HCT116 (cell line): ENCODE measurements around the gene ARL5C.

Experiments
- EZH2 ChIP-seq: fragments of 200-600 bp; sonication (generic); IDR thresholded peaks from 2 replicates; pipeline ENCODE4 v1.6.1; 2017; ENCODE audit warnings: antibody characterized with exemption, mixed run types
- POLR2AphosphoS5 ChIP-seq: IDR thresholded peaks from 2 replicates; pipeline ENCODE4 v1.6.1; 2011; ENCODE audit warnings: mild to moderate bottlenecking, low read depth, low read length, moderate library complexity
- RAD21 ChIP-seq: IDR thresholded peaks from 2 replicates; pipeline ENCODE4 v1.6.1; 2012; ENCODE audit warnings: low read depth, mild to moderate bottlenecking
- SIN3A ChIP-seq: IDR thresholded peaks from 2 replicates; pipeline ENCODE4 v1.6.1; 2012; ENCODE audit warnings: low read depth
- SRF ChIP-seq: IDR thresholded peaks from 2 replicates; pipeline ENCODE4 v1.6.1; 2012; ENCODE audit warnings: low read depth
- TCF7L2 ChIP-seq: IDR thresholded peaks from 2 replicates; pipeline ENCODE4 v1.7.0; 2011; ENCODE audit warnings: borderline replicate concordance, inconsistent platforms; ENCODE audit not compliant: insufficient read depth, insufficient read length; ENCODE audit errors: extremely low read depth
- TF ChIP-seq, protein P1 (sequence below), 3 experiments: fragments of 200-600 bp in 1 of 3; sonication (generic) in 1 of 3; IDR thresholded peaks in 2 of 3; conservative IDR thresholded peaks in 1 of 3; 2 replicates each; pipeline ENCODE4 v1.5.1; 2012 to 2017; ENCODE audit warnings: low read depth in 2 of 3, low read length in 2 of 3, antibody characterized with exemption in 1 of 3, borderline replicate concordance in 1 of 3, control low read depth in 1 of 3, mild to moderate bottlenecking in 1 of 3, mixed read lengths in 1 of 3, mixed run types in 1 of 3, moderate library complexity in 1 of 3; ENCODE audit not compliant: insufficient read depth in 1 of 3
- TF ChIP-seq, protein P2 (sequence below): IDR thresholded peaks from 2 replicates; pipeline ENCODE4 v1.6.1; 2011; ENCODE audit warnings: mild to moderate bottlenecking, low read length, moderate library complexity; ENCODE audit not compliant: insufficient replicate concordance; ENCODE audit errors: extremely low read depth
- TF ChIP-seq, protein P3 (sequence below): IDR thresholded peaks from 2 replicates; pipeline ENCODE4 v1.6.1; 2012

DNA sequence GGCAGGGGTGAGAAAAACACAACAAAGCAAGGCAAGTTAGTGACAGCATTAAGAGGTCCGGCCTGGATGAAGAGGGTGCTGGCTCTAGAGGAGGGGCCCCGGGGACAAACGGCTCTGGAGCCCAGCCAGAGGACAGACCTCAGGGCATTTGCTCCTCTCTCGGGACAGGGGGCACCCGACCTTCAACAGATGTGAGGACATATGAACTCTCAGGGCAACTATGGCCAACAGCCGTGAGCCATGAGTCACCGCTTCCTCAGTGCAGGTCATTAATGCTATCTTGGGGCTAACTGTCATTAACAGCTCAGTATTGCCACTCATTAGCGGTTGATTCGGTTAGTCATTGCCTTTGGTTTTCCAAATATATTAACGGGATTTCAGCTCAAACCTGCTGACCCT, 9.7 kb upstream of the ARL5C start:
- TF ChIP-seq, protein P1, sequence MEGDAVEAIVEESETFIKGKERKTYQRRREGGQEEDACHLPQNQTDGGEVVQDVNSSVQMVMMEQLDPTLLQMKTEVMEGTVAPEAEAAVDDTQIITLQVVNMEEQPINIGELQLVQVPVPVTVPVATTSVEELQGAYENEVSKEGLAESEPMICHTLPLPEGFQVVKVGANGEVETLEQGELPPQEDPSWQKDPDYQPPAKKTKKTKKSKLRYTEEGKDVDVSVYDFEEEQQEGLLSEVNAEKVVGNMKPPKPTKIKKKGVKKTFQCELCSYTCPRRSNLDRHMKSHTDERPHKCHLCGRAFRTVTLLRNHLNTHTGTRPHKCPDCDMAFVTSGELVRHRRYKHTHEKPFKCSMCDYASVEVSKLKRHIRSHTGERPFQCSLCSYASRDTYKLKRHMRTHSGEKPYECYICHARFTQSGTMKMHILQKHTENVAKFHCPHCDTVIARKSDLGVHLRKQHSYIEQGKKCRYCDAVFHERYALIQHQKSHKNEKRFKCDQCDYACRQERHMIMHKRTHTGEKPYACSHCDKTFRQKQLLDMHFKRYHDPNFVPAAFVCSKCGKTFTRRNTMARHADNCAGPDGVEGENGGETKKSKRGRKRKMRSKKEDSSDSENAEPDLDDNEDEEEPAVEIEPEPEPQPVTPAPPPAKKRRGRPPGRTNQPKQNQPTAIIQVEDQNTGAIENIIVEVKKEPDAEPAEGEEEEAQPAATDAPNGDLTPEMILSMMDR (IDR thresholded peaks at IDR 0.05 in 2 of 3, conservative IDR thresholded peaks at IDR 0.05 in 1 of 3; ENCODE audit: borderline replicate concordance in 1 of 3, insufficient read depth in 1 of 3, low read depth in 2 of 3, low read length in 2 of 3) = no peak
- TF ChIP-seq EZH2 (no peak), TCF7L2 (no peak), RAD21 (no peak), POLR2AphosphoS5 (no peak), SRF (no peak), SIN3A (no peak)
- TF ChIP-seq, protein P2, sequence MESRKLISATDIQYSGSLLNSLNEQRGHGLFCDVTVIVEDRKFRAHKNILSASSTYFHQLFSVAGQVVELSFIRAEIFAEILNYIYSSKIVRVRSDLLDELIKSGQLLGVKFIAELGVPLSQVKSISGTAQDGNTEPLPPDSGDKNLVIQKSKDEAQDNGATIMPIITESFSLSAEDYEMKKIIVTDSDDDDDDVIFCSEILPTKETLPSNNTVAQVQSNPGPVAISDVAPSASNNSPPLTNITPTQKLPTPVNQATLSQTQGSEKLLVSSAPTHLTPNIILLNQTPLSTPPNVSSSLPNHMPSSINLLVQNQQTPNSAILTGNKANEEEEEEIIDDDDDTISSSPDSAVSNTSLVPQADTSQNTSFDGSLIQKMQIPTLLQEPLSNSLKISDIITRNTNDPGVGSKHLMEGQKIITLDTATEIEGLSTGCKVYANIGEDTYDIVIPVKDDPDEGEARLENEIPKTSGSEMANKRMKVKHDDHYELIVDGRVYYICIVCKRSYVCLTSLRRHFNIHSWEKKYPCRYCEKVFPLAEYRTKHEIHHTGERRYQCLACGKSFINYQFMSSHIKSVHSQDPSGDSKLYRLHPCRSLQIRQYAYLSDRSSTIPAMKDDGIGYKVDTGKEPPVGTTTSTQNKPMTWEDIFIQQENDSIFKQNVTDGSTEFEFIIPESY = no peak
- TF ChIP-seq, protein P3, sequence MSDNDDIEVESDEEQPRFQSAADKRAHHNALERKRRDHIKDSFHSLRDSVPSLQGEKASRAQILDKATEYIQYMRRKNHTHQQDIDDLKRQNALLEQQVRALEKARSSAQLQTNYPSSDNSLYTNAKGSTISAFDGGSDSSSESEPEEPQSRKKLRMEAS = no peak
